Measurements from ENCODE around the gene MPI. TPM values are rescaled to one million over a fixed set of nuclear protein-coding genes. Genes with fewer than 3 reads are reported as not detected.

The MPI gene
- total and polyA plus RNA-seq, 2 donors (not counting 1 experiment from before 2014, with no cell fraction given): 50.7 to 65.0 TPM

- H3K4me1 ChIP-seq (ENCODE audit: control insufficient read depth, extremely low read depth, insufficient read depth, low read length): peaks cover 6% of the 10 kb centered on the region
- H3K9ac ChIP-seq (ENCODE audit: insufficient read depth, low read length): peak overlapping the region; percentile 90
- peak overlapping the region; percentile 62 for H2AFZ ChIP-seq (ENCODE audit: low read length)
- H3K79me2 ChIP-seq (ENCODE audit: control insufficient read depth, insufficient read depth, low read length): peaks cover 20% of the 10 kb centered on the region
- H3K27me3 ChIP-seq (ENCODE audit: control insufficient read depth, insufficient read depth, low read length): no peaks in the 10 kb centered on the region
- peak overlapping the region; percentile 88 for H3K27ac ChIP-seq (ENCODE audit: insufficient read depth, low read length)
- no peaks in the 10 kb centered on the region for H3K9me3 ChIP-seq (ENCODE audit: control insufficient read depth, insufficient read depth, low read depth, low read length)
- peaks cover 9% of the 10 kb centered on the region for H3K36me3 ChIP-seq (ENCODE audit: control insufficient read depth, insufficient read depth, low read length)
- DNase-seq (ENCODE audit: low read depth in 2 of 2): peak; percentile 23 to 38
- no peak for TF ChIP-seq EZH2 (IDR thresholded peaks at IDR 0.05; ENCODE audit: low read length, missing control alignments)
- TF ChIP-seq, protein P1, sequence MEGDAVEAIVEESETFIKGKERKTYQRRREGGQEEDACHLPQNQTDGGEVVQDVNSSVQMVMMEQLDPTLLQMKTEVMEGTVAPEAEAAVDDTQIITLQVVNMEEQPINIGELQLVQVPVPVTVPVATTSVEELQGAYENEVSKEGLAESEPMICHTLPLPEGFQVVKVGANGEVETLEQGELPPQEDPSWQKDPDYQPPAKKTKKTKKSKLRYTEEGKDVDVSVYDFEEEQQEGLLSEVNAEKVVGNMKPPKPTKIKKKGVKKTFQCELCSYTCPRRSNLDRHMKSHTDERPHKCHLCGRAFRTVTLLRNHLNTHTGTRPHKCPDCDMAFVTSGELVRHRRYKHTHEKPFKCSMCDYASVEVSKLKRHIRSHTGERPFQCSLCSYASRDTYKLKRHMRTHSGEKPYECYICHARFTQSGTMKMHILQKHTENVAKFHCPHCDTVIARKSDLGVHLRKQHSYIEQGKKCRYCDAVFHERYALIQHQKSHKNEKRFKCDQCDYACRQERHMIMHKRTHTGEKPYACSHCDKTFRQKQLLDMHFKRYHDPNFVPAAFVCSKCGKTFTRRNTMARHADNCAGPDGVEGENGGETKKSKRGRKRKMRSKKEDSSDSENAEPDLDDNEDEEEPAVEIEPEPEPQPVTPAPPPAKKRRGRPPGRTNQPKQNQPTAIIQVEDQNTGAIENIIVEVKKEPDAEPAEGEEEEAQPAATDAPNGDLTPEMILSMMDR (conservative IDR thresholded peaks at IDR 0.05 in 1 of 2, IDR thresholded peaks at IDR 0.05 in 1 of 2; ENCODE audit: low read depth in 1 of 2, low read length in 2 of 2): no peak
- H3K4me2 ChIP-seq (ENCODE audit: extremely low read depth, insufficient read depth, low read length): peak overlapping the region; percentile 93
- peak overlapping the region; percentile 85 to 94 (median 91) for H3K4me3 ChIP-seq (replicated peaks in 1 of 4; ENCODE audit: control extremely low read depth in 1 of 4, insufficient read depth in 1 of 4, low read depth in 3 of 4, low read length in 4 of 4)
- no peaks in the 10 kb centered on the region for H4K20me1 ChIP-seq (ENCODE audit: control insufficient read depth, extremely low read depth, insufficient read depth, low read length)
Measured at GRCh38 chr15:74906067-74906449, 16.2 kb downstream of the MPI start.

GRCh38 chr15:74906450-74907162 lies 16.8 kb downstream of the MPI start, which contains the start of gene FAM219B:
Gene FAM219B, minus strand, starts transcription at chr15:74906851. Its CDS starts 51 bp downstream, at chr15:74906800.
- DNase-seq (ENCODE audit: low read depth in 2 of 2): peak; percentile 81 to 85

More at GRCh38 chr15:74906450-74907162, 16.8 kb downstream of the MPI start, which contains the start of gene FAM219B:
- Histone ChIP-seq H2AFZ (ENCODE audit: low read length) (peak within 1 kb of the TSS; percentile 99), H3K4me2 (ENCODE audit: extremely low read depth, insufficient read depth, low read length) (peak within 1 kb of the TSS; percentile 97), H3K36me3 (ENCODE audit: control insufficient read depth, insufficient read depth, low read length) (peaks cover 9% of the 10 kb centered on the region), H3K4me1 (ENCODE audit: control insufficient read depth, extremely low read depth, insufficient read depth, low read length) (peaks cover 6% of the 10 kb centered on the region), H4K20me1 (ENCODE audit: control insufficient read depth, extremely low read depth, insufficient read depth, low read length) (no peaks in the 10 kb centered on the region), H3K4me3 (replicated peaks in 1 of 4; ENCODE audit: control extremely low read depth in 1 of 4, insufficient read depth in 1 of 4, low read depth in 3 of 4, low read length in 4 of 4) (peak within 1 kb of the TSS; percentile 85 to 94 (median 91)), H3K9ac (ENCODE audit: insufficient read depth, low read length) (peak within 1 kb of the TSS; percentile 90), H3K9me3 (ENCODE audit: control insufficient read depth, insufficient read depth, low read depth, low read length) (no peaks in the 10 kb centered on the region), H3K27me3 (ENCODE audit: control insufficient read depth, insufficient read depth, low read length) (no peaks in the 10 kb centered on the region), H3K27ac (ENCODE audit: insufficient read depth, low read length) (peak within 1 kb of the TSS; percentile 88), H3K79me2 (ENCODE audit: control insufficient read depth, insufficient read depth, low read length) (peaks cover 20% of the 10 kb centered on the region)
- no peak for TF ChIP-seq EZH2 (IDR thresholded peaks at IDR 0.05; ENCODE audit: low read length, missing control alignments)
- TF ChIP-seq, protein P1 (conservative IDR thresholded peaks at IDR 0.05 in 1 of 2, IDR thresholded peaks at IDR 0.05 in 1 of 2; ENCODE audit: low read depth in 1 of 2, low read length in 2 of 2): no peak
